ENCODE data around the gene KATNAL1.

KATNAL1 gene

GRCh38 chr13:30339738-30340330 is 32.5 kb upstream of the KATNAL1 start:
- TF ChIP-seq, protein P1, sequence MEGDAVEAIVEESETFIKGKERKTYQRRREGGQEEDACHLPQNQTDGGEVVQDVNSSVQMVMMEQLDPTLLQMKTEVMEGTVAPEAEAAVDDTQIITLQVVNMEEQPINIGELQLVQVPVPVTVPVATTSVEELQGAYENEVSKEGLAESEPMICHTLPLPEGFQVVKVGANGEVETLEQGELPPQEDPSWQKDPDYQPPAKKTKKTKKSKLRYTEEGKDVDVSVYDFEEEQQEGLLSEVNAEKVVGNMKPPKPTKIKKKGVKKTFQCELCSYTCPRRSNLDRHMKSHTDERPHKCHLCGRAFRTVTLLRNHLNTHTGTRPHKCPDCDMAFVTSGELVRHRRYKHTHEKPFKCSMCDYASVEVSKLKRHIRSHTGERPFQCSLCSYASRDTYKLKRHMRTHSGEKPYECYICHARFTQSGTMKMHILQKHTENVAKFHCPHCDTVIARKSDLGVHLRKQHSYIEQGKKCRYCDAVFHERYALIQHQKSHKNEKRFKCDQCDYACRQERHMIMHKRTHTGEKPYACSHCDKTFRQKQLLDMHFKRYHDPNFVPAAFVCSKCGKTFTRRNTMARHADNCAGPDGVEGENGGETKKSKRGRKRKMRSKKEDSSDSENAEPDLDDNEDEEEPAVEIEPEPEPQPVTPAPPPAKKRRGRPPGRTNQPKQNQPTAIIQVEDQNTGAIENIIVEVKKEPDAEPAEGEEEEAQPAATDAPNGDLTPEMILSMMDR (IDR thresholded peaks at IDR 0.05; ENCODE audit: low read depth, low read length): no peak
- peak in 1 of 2 donors; percentile 46 for DNase-seq (ENCODE audit: low read depth in 2 of 2)
- no peak overlapping the region for H3K4me3 ChIP-seq (replicated peaks in 1 of 2; ENCODE audit: low read depth in 2 of 2, low read length in 2 of 2)

- no peak for DNase-seq (ENCODE audit: low read depth in 2 of 2)
- TF ChIP-seq, protein P1 (IDR thresholded peaks at IDR 0.05; ENCODE audit: low read depth, low read length): no peak
- no peak overlapping the region for H3K4me3 ChIP-seq (replicated peaks in 1 of 2; ENCODE audit: low read depth in 2 of 2, low read length in 2 of 2)
Observed at GRCh38 chr13:30338952-30339351, 31.6 kb upstream of the KATNAL1 start.

DNA sequence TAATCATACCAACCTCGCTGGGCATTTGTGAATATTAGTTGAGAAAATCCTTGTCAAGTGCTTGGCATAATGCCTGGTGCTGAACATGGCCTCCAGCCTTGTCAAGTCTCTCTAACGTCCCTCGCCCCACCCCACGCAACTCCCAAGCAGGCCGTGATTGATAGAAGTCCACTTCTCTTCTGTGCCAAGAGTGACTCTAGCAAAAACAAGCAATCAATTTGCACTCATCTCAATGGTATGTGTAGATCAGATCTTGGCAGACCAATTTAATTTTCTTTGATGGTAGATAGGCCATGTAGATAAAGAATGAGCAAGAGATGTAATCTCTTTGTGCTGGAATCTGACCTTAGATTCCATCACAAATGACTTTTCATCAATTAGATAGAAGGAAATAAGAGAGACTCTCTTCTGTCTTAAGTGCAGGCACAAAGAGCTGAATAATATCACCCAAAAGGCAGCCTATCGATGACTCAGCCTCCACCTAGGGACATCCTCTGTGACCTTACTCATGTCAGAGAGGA is 31.0 kb upstream of the KATNAL1 start:
- DNase-seq (ENCODE audit: low read depth in 2 of 2): no peak
- no peak overlapping the region for H3K4me3 ChIP-seq (replicated peaks in 1 of 2; ENCODE audit: low read depth in 2 of 2, low read length in 2 of 2)
- TF ChIP-seq, protein P1 (IDR thresholded peaks at IDR 0.05; ENCODE audit: low read depth, low read length): no peak

DNA sequence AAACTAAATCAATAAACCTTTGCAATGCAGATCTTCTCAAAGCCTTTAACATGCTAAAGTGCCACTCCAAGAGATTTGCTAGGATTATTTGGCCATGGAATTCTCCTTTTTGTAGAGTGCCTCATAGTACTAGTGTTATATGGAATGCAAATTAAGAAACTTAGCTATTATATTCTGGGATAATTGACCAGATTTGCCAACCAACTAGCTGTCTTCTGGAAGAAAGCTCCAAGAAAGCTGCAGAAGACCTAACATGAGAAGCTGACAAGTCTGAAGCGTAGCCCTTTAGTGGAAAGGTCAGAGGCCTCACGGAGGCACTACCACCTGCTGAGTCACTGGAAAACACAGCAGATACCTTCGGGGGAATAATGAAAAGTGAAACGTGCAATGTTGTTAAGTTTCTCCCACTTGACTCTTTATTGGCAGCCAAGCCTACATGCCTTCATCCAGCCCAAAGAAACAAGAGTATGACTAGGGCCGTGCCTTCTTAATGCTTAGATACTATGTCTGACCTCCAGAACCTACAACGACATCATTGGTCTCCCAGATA is 29.8 kb upstream of the KATNAL1 start:
- H3K4me3 ChIP-seq (replicated peaks in 1 of 2; ENCODE audit: low read depth in 2 of 2, low read length in 2 of 2): no peak overlapping the region
- TF ChIP-seq, protein P1 (IDR thresholded peaks at IDR 0.05; ENCODE audit: low read depth, low read length): no peak
- DNase-seq (ENCODE audit: low read depth in 2 of 2): no peak

GRCh38 chr13:30334663-30335386 is 27.5 kb upstream of the KATNAL1 start:
- TF ChIP-seq, protein P1 (IDR thresholded peaks at IDR 0.05; ENCODE audit: low read depth, low read length): peak; percentile 51
- DNase-seq (ENCODE audit: low read depth in 2 of 2): peak in 1 of 2 donors; percentile 62

GRCh38 chr13:30333616-30334015 is 26.3 kb upstream of the KATNAL1 start:
- DNase-seq (ENCODE audit: low read depth in 2 of 2): no peak
- H3K4me3 ChIP-seq (replicated peaks in 1 of 2; ENCODE audit: low read depth in 2 of 2, low read length in 2 of 2): no peak overlapping the region
- TF ChIP-seq, protein P1 (IDR thresholded peaks at IDR 0.05; ENCODE audit: low read depth, low read length): no peak

More at GRCh38 chr13:30334663-30335386, 27.5 kb upstream of the KATNAL1 start:
- no peak overlapping the region for H3K4me3 ChIP-seq (replicated peaks in 1 of 2; ENCODE audit: low read depth in 2 of 2, low read length in 2 of 2)

Data from cardiac fibroblast (primary cell).